GM15510 (cell line): ENCODE data around the gene GREM2.

Experiments used
- POLR2A ChIP-seq: IDR thresholded peaks from 3 replicates; pipeline ENCODE4 v1.6.1; 2011; ENCODE audit warnings: borderline replicate concordance; ENCODE audit not compliant: insufficient read length; ENCODE audit errors: extremely low read depth

GREM2 gene

DNA sequence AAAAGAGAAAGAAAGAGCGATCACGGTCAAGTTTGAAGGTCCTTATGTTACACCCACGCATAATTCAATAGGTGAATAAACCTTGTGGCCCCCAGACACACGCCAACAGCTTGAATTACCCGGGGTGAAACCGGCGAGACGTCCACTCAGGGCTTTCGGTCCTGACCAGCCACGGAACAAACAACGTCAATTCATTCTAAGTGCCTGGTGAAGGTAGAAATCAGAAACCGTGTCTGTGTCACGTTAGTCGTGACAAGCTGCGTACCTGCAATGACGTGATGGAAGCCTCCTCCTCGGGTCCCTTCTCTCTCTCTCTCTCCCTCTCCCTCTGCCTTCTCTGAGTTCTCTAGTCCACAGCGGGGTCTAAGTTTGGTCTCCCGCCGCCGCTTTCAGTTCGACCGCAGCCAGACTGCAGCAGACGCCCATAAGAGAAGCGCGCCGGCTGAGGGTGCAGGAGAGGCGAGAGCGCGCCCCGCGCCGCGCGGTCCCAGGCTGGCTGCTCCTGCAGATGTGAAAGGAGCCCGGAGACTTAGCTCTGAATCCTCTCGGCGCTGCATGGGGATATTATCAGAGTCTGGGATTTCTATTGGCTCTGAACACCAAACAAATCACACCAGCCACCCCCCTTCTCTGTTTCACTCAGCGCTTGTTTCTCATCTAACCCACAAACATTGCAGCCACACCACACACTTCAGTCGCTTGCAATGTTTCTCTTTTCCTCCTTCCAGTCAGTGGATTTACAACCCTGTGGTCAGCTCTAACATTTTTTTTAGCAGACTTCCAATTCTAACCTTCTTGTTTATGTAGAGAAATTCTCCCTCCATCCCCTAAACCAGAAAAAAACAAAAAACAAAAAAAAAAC lies at the start of gene GREM2:
GREM2 (minus strand) TSS at position 537 of the 862 bp plus-strand sequence. CDS start 118,680 bp downstream, outside the sequence.
- TF ChIP-seq POLR2A, result no peak

DNA sequence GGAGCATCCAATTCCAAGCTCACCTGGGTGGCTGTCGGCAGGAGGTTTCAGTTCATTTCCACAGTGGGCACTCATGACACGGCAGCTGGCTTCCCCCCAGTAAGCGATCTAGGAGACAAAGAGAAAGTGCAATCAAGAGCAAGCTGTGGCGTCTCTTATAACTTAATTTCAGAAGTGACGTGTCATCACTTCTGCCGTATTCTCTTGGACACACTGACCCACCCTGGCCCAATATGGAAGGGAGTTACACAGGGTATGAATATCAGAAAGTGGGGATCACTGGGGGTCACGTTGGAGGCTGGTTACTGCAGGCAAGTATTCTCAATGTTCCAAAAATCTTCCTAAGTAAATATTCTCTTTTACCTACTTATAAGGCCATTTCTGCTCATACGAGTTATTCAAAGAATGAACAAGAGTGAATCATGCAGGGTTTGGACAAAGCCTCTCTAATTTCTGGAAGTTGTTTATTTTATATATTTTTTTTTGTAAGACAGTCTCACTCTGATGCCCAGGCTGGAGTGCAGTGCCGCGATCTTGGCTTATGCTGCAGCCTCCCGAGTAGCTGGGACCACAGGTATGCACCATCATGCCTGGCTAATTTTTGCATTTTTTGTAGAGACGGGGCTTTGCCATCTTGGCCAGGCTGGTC lies 46.5 kb upstream of the GREM2 start:
- no peak for TF ChIP-seq POLR2A

- no peak for TF ChIP-seq POLR2A
Measured at GRCh38 chr1:240656531-240656930, 44.6 kb upstream of the GREM2 start.

DNA sequence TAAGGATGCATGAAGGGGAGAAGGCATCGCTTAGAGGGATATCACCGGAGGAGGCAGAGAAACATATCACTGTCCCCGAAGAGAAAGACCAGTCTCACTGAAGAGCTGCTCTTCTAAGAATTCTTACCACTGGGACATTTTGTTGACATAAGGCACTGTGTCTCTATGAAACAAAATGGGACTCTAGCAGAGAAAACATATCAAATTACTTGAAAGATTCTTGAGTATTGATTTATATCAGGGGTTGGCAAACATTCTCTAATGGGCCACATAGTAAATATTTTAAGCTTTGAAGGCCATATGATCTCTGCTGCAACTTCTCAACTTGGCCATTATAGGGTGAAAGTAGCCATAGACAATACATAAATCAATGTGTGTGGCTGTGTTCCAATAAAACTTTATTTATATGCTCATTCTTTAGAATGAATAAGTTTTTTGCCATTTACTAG lies 41.0 kb upstream of the GREM2 start:
- no peak for TF ChIP-seq POLR2A

GRCh38 chr1:240652549-240652948 lies 40.6 kb upstream of the GREM2 start:
- no peak for TF ChIP-seq POLR2A

GRCh38 chr1:240650877-240651276 lies 38.9 kb upstream of the GREM2 start:
- TF ChIP-seq POLR2A, result no peak

GRCh38 chr1:240649733-240650721 lies 38.1 kb upstream of the GREM2 start:
- no peak for TF ChIP-seq POLR2A

GRCh38 chr1:240646571-240647240 lies 34.8 kb upstream of the GREM2 start:
- TF ChIP-seq POLR2A, result no peak

DNA sequence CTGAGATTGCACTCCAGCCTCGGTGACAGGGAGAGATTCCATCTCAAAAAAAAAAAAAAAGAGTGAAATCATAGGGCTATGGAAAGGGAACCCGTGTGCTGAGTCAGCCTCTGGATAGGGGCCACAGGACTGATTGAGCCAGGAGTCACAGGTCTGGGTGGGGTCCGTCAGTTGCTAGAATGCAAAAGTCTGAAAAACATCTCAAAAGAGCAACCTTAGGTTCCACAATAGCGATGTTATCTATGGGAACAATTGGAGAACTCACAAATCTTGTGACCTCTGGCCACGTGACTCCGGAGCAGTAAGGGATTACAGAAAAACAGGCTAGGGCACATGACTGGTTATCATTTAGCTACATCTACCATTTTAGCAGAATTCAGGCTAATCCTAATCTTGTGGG lies 32.8 kb upstream of the GREM2 start:
- TF ChIP-seq POLR2A, result no peak

- TF ChIP-seq POLR2A, result no peak
Measured at GRCh38 chr1:240635466-240636256, 23.7 kb upstream of the GREM2 start.

- no peak for TF ChIP-seq POLR2A
Measured at GRCh38 chr1:240630409-240630808, 18.5 kb upstream of the GREM2 start.

GRCh38 chr1:240621249-240621648 lies 9.3 kb upstream of the GREM2 start:
- TF ChIP-seq POLR2A, result no peak

DNA sequence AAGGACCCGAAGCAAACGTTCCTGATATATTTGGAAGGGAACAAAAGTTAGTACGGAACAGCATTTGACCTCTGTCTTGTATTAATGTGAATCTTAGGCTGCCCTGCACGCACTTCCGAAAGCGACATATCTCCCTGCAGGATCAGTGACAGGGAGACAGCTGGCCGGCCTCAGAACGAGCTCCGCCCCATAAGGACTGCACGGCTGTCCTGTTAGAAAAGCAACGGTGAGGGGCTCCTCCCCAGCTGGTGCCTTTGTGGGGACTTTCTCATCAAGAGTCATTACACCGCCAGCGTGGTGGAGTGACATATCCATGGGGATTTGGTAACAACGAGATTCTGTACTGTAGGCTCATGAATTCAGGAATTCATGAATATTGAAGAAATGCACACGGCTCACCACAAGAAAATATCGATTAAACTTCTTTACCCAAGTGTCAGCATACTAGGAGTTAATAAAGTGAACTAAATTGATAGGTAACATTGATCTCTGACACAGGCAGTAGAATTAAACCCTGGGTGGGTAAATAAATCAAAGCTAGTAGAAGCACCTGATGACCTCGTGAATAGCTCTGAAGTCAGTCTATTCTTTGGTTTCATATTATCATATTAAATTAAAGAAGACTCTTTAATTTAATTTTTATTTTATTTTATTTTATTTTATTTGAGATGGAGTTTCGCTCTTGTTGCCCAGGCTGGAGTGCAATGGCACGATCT lies 8.1 kb upstream of the GREM2 start:
- no peak for TF ChIP-seq POLR2A
